22Rv1 (cell line): ENCODE data around the gene C2orf15.

ENCODE experiments used
- CTCF ChIP-seq: fragments of 450-650 bp; IDR thresholded peaks from 2 replicates; pipeline ENCODE4 v1.5.1; 2017; ENCODE audit warnings: mild to moderate bottlenecking
- ZFX ChIP-seq: fragments of 450-650 bp; IDR thresholded peaks from 2 replicates; pipeline ENCODE4 v1.6.1; 2017; ENCODE audit warnings: antibody characterized with exemption, borderline replicate concordance

- TF ChIP-seq CTCF (no peak), ZFX (no peak)
Measured at GRCh38 chr2:99140860-99141109, 722 bp upstream of the C2orf15 start.
